Esophagus (tissue), 2 donors: ENCODE data around the gene ELMO1. TPM values are rescaled to one million over a fixed set of nuclear protein-coding genes. Genes with fewer than 3 reads are reported as not detected.

ENCODE experiments used
- H3K27ac ChIP-seq, 2 donors: one replicate each; pipeline ENCODE4 v1.5.1; 2013; ENCODE audit warnings: low read depth in 2 of 2, mild to moderate bottlenecking in 2 of 2, inconsistent platforms in 1 of 2, low read length in 1 of 2, moderate library complexity in 1 of 2
- H3K27me3 ChIP-seq, 2 donors: one replicate each; pipeline ENCODE4 v1.6.1; 2013; ENCODE audit warnings: low read length in 2 of 2, control low read depth in 1 of 2, mild to moderate bottlenecking in 1 of 2; ENCODE audit not compliant: insufficient read depth in 2 of 2, control insufficient read depth in 1 of 2
- H3K36me3 ChIP-seq, 2 donors: one replicate each; pipeline ENCODE4 v1.6.1; 2013; ENCODE audit warnings: low read length in 1 of 2; ENCODE audit not compliant: control insufficient read depth in 2 of 2, insufficient read depth in 2 of 2
- H3K4me1 ChIP-seq, 2 donors: one replicate each; pipeline ENCODE4 v1.6.1; 2013; ENCODE audit warnings: low read length in 1 of 2; ENCODE audit not compliant: control insufficient read depth in 2 of 2, insufficient read depth in 2 of 2
- H3K4me3 ChIP-seq, 2 donors: one replicate each; pipeline ENCODE4 v1.5.1; 2013; ENCODE audit warnings: low read length in 2 of 2, mild to moderate bottlenecking in 2 of 2, low read depth in 1 of 2, moderate library complexity in 1 of 2
- H3K9me3 ChIP-seq, 2 donors: one replicate each; pipeline ENCODE4 v1.6.1; 2013; ENCODE audit warnings: mild to moderate bottlenecking in 2 of 2, low read depth in 1 of 2, low read length in 1 of 2, moderate library complexity in 1 of 2; ENCODE audit not compliant: control insufficient read depth in 2 of 2, insufficient read depth in 1 of 2
- WGBS, 2 donors: extraction: QIAGEN DNeasy Blood & Tissue Kit; methylation state at CpG; one replicate each; pipeline ENCODE4 v1.1.7; 2013; 5-methylcytosine and 5-hydroxymethylcytosine counted together
- polyA plus RNA-seq, 2 donors: library from polyadenylated mRNA; stranded (reverse); fragments of 200-250 nt; gene quantifications; one replicate each; pipeline ENCODE4 v1.2.3, GENCODE V29; 2013
- donor health status: healthy with polysubstance abuse.
- donor health status: Bipolar disorder and iron deficiency.

ELMO1 gene
- polyA plus RNA-seq, 2 donors = 1.5 to 2.9 TPM

- peaks cover 0 to 2% of the 10 kb centered on the region in 2 donors for H3K4me1 ChIP-seq
- no peak overlapping the region for H3K4me3 ChIP-seq
- no peaks in the 10 kb centered on the region for H3K36me3 ChIP-seq
- no peak overlapping the region for H3K27ac ChIP-seq
- H3K27me3 ChIP-seq = no peaks in the 10 kb centered on the region
- H3K9me3 ChIP-seq = peaks cover 0 to 4% of the 10 kb centered on the region in 2 donors
Measured at GRCh38 chr7:36916619-36917018, 532.0 kb downstream of the ELMO1 start.

DNA sequence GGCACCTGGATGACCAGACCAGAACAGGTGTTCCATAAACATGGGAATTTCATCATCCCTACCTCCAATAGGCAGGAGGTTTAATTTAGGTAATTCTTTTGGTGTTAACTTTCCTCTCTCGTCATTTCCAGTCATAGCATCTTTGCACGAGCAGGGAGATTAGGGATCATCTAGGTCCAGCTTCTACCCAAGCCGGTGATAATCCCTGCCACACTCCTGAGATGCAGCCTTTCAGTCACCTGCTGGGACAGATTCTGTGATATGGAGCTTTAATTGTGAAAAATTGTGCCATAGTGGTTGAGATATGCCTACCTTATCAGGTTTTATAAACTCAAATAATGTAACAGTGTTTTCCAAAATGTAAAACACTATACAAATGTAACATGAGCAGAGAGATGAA is 532.5 kb downstream of the ELMO1 start:
- Histone ChIP-seq H3K4me3 (no peak overlapping the region), H3K27me3 (no peaks in the 10 kb centered on the region), H3K27ac (no peak overlapping the region), H3K9me3 (peaks cover 0 to 3% of the 10 kb centered on the region in 2 donors), H3K4me1 (peaks cover 0 to 2% of the 10 kb centered on the region in 2 donors), H3K36me3 (no peaks in the 10 kb centered on the region)
- 81% methylated on average over 3 of the region's 3 CpGs for WGBS, 2 donors

DNA sequence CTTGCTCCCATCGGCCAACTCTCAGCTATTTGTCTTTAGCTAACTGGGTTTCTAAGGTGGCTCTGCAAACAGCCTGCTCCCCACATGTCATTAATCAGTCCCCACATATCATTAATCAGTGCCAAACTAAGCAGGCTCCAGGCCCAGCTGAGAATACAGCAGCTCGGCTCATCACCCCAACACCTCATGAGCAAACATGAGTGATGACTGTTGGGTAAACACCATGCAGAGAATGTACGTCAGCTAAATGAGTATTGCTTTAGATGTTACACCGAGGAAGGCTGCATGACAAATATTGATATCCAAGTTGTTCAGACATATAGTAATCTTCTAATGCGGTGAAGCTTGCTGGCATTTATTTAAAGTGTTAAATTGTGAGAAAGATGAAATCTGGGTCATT is 536.9 kb downstream of the ELMO1 start:
- no peaks in the 10 kb centered on the region for H3K27me3 ChIP-seq
- WGBS, 2 donors = 69 to 79% methylated on average over 5 of the region's 5 CpGs

GRCh38 chr7:36910859-36911258 is 537.8 kb downstream of the ELMO1 start:
- Histone ChIP-seq H3K27me3 (no peaks in the 10 kb centered on the region), H3K27ac (no peak overlapping the region), H3K9me3 (no peaks in the 10 kb centered on the region), H3K4me1 (peaks cover 0 to 2% of the 10 kb centered on the region in 2 donors), H3K4me3 (no peak overlapping the region), H3K36me3 (no peaks in the 10 kb centered on the region)
- 93 to 94% methylated on average over 5 of the region's 5 CpGs for WGBS, 2 donors

More for the DNA sequence above, 536.9 kb downstream of the ELMO1 start:
- no peak overlapping the region for H3K27ac ChIP-seq
- H3K4me3 ChIP-seq = no peak overlapping the region
- H3K4me1 ChIP-seq = peaks cover 0 to 2% of the 10 kb centered on the region in 2 donors
- H3K9me3 ChIP-seq = no peaks in the 10 kb centered on the region
- no peaks in the 10 kb centered on the region for H3K36me3 ChIP-seq

GRCh38 chr7:36910401-36910800 is 538.3 kb downstream of the ELMO1 start:
- no peaks in the 10 kb centered on the region for H3K9me3 ChIP-seq
- WGBS, 2 donors = 59 to 84% methylated on average over 3 of the region's 3 CpGs
- H3K27ac ChIP-seq = no peak overlapping the region
- H3K4me3 ChIP-seq = no peak overlapping the region
- H3K27me3 ChIP-seq = no peaks in the 10 kb centered on the region
- no peaks in the 10 kb centered on the region for H3K36me3 ChIP-seq
- peaks cover 0 to 2% of the 10 kb centered on the region in 2 donors for H3K4me1 ChIP-seq

DNA sequence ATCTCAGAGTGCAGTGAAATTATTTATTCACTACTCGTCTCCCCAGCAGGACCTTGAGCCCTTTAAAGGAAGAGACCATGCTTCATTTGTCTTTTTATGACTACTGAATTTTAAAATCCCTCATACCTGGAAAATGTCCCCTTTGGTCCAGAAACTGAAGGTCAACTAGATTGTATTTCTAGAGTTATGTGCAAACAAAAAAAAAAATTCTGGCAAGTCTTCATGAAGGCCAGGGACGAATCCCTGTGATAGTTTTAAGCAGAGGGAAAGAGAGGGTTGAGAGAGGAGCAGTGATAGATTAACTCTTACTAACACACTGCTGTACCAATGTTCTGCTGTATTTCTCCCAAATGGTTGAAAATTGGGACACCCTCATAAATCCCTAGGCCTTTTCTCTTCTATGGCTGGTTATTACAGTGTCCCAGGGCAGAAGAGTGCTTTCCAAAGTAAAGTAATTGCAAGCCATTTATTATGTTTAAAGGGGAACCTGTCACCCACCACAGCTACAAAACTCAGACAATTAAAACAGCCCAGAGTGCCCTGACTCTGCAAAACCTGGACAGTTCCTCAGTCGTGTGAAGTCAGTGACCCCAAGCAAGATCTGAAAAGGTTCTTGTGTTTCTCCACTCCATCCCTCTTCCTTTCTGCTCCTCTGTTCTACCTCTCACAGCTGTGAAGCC is 541.6 kb downstream of the ELMO1 start:
- H3K4me1 ChIP-seq = no peaks in the 10 kb centered on the region
- 56 to 72% methylated on average over 3 of the region's 3 CpGs for WGBS, 2 donors
- no peak overlapping the region for H3K27ac ChIP-seq
- H3K36me3 ChIP-seq = no peaks in the 10 kb centered on the region
- H3K27me3 ChIP-seq = no peaks in the 10 kb centered on the region
- H3K4me3 ChIP-seq = no peak overlapping the region
- no peaks in the 10 kb centered on the region for H3K9me3 ChIP-seq

DNA sequence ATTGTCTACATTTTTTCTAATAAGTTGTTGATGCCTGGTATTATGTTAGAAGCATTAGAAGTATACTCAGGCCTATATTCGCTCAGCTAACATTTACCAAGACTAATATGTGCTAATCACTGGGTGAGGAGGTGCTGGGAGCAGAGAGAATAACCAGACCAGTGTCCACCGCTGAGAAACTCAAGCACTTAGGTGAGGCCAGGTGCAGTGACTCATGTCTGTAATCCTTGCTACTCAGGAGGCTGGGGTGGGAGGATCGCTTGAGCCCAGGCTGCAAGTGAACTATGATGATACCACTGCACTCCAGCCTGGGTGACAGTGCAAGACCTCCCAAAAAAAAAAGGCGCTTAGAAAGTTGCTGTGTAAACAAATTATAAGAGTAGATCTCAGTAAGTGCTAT is 542.2 kb downstream of the ELMO1 start:
- H3K27me3 ChIP-seq = no peaks in the 10 kb centered on the region
- no peaks in the 10 kb centered on the region for H3K9me3 ChIP-seq
- H3K4me1 ChIP-seq = no peaks in the 10 kb centered on the region
- H3K27ac ChIP-seq = no peak overlapping the region
- no peaks in the 10 kb centered on the region for H3K36me3 ChIP-seq
- no peak overlapping the region for H3K4me3 ChIP-seq
- 88 to 92% methylated on average over 4 of the region's 4 CpGs for WGBS, 2 donors

DNA sequence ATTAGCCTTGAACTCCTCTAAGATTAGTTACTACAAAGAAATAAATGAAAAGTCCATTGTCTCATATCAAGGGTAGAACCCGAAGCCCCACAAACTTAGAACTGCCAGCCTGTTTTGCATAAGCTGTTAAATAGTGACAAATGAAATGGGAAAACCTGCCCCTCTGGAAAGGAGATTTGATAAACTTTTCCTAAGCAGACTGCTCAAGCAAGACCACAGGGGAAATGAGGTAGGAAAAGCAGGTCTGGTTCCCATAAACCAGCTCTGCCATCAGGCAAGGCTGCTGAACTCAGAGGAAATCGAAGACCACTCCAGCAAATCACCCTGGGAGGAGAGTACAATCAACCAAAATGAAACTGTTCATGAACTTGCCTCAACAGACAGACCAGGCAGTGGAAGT is 542.8 kb downstream of the ELMO1 start:
- WGBS, 2 donors = 85 to 91% methylated on average over 2 of the region's 2 CpGs
- H3K4me1 ChIP-seq = no peaks in the 10 kb centered on the region
- H3K36me3 ChIP-seq = no peaks in the 10 kb centered on the region
- no peaks in the 10 kb centered on the region for H3K27me3 ChIP-seq
- no peak overlapping the region for H3K4me3 ChIP-seq
- no peak overlapping the region for H3K27ac ChIP-seq
- no peaks in the 10 kb centered on the region for H3K9me3 ChIP-seq

- Histone ChIP-seq H3K36me3 (no peaks in the 10 kb centered on the region), H3K4me1 (no peaks in the 10 kb centered on the region), H3K27me3 (no peaks in the 10 kb centered on the region), H3K4me3 (no peak overlapping the region), H3K9me3 (no peaks in the 10 kb centered on the region), H3K27ac (no peak overlapping the region)
- WGBS, 2 donors = 23 to 27% methylated on average over 2 of the region's 2 CpGs
Measured at GRCh38 chr7:36904802-36905201, 543.9 kb downstream of the ELMO1 start.

DNA sequence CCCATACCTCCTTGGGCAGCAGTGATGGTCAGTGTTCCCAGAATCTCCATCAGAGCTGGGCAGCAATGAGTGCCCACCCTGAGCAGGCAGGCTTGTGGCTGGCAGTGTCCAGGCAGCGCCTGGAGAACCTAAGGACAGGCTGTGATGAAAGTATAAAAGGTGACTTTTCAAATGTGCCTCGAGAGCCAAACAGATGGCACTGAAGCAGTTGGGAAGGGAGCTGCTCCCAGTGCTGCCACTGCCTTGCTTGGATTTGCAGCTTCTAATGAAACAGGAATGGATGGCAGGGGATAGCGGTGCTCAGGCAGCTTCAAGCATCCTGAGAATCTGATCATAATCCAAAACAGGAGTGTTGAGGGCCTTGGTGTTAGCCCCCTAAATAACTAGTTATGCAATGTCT is 544.6 kb downstream of the ELMO1 start:
- H3K27me3 ChIP-seq = no peaks in the 10 kb centered on the region
- WGBS, 2 donors = 91 to 97% methylated on average over 3 of the region's 3 CpGs
- H3K9me3 ChIP-seq = no peaks in the 10 kb centered on the region
- no peak overlapping the region for H3K4me3 ChIP-seq
- H3K27ac ChIP-seq = no peak overlapping the region
- H3K4me1 ChIP-seq = no peaks in the 10 kb centered on the region
- no peaks in the 10 kb centered on the region for H3K36me3 ChIP-seq
